Osteoblast (primary cell): Measurements from ENCODE around the gene SNX32. TPM values are rescaled to one million over a fixed set of nuclear protein-coding genes. Genes with fewer than 3 reads are reported as not detected.

Experiments
- DNase-seq: peaks from one replicate; pipeline ENCODE4 v3.0.0; 2011; ENCODE audit warnings: low spot score, mixed read lengths; ENCODE audit not compliant: insufficient read length; ENCODE audit errors: missing footprints
- H2AFZ ChIP-seq: 2 replicates; pipeline ENCODE4 v1.6.0; 2011; ENCODE audit warnings: mild to moderate bottlenecking, low read length
- H3K27ac ChIP-seq: 2 replicates; pipeline ENCODE4 v1.5.1; 2011; ENCODE audit warnings: mild to moderate bottlenecking, low read depth, low read length, moderate library complexity
- H3K27me3 ChIP-seq: 2 replicates; pipeline ENCODE4 v1.6.0; 2012; ENCODE audit warnings: mild to moderate bottlenecking, control low read depth, inconsistent platforms, low read length, moderate library complexity; ENCODE audit not compliant: insufficient read depth
- H3K36me3 ChIP-seq: 2 replicates; pipeline ENCODE4 v1.5.1; 2011; ENCODE audit warnings: mild to moderate bottlenecking, low read length, control low read depth, moderate library complexity; ENCODE audit not compliant: insufficient read depth
- H3K4me1 ChIP-seq: 2 replicates; pipeline ENCODE4 v1.5.1; 2011; ENCODE audit warnings: mild to moderate bottlenecking, low read length, control low read depth, moderate library complexity; ENCODE audit not compliant: insufficient read depth
- H3K4me2 ChIP-seq: 2 replicates; pipeline ENCODE4 v1.6.0; 2011; ENCODE audit warnings: mild to moderate bottlenecking, low read length; ENCODE audit not compliant: insufficient read depth
- H3K4me3 ChIP-seq: fragments of 200-600 bp; sonication (generic); 3 replicates; pipeline ENCODE4 v1.5.1; 2012; ENCODE audit warnings: mild to moderate bottlenecking, low read length, inconsistent platforms; ENCODE audit not compliant: insufficient read depth
- H3K79me2 ChIP-seq: 2 replicates; pipeline ENCODE4 v1.6.0; 2012; ENCODE audit warnings: mild to moderate bottlenecking, low read length, control low read depth, inconsistent platforms; ENCODE audit not compliant: insufficient read depth
- H3K9me3 ChIP-seq: 2 replicates; pipeline ENCODE4 v1.5.1; 2011; ENCODE audit warnings: low read depth, low read length, control low read depth
- H4K20me1 ChIP-seq: 2 replicates; pipeline ENCODE4 v1.6.0; 2012; ENCODE audit warnings: mild to moderate bottlenecking, low read length, control low read depth; ENCODE audit not compliant: insufficient read depth
- CTCF ChIP-seq: IDR thresholded peaks from 2 replicates; pipeline ENCODE4 v1.5.1; 2011; ENCODE audit warnings: mild to moderate bottlenecking, low read depth, low read length, moderate library complexity; ENCODE audit errors: extremely low read depth
- total RNA-seq: library from RNA; depleted of rRNA; stranded (reverse); fragments of >200 nt; gene quantifications from 2 replicates; pipeline ENCODE4 v1.2.3, GENCODE V29; 2012

SNX32 gene
- total RNA-seq, 1 donor = 1.1 TPM

- DNase-seq = peak; percentile 84
- Histone ChIP-seq H3K9me3 (no peaks in the 10 kb centered on the region), H3K4me3 (no peak within 1 kb of the TSS), H3K79me2 (no peaks in the 10 kb centered on the region), H3K27me3 (peaks cover 42% of the 10 kb centered on the region), H3K4me1 (peaks cover 2% of the 10 kb centered on the region), H3K27ac (no peak within 1 kb of the TSS), H3K4me2 (no peak within 1 kb of the TSS), H2AFZ (no peak within 1 kb of the TSS), H3K36me3 (no peaks in the 10 kb centered on the region), H4K20me1 (no peaks in the 10 kb centered on the region)
- TF ChIP-seq CTCF = no peak
Observed at GRCh38 chr11:65786786-65787636, 46.8 kb upstream of the SNX32 start, which contains the start of gene OVOL1. TSS of gene OVOL1 (plus strand) at chr11:65787063. CDS start at chr11:65787374, 311 bp downstream.

- Histone ChIP-seq H3K4me3 (no peak overlapping the region), H3K27me3 (peaks cover 42% of the 10 kb centered on the region), H3K9me3 (no peaks in the 10 kb centered on the region), H4K20me1 (no peaks in the 10 kb centered on the region), H3K79me2 (no peaks in the 10 kb centered on the region), H3K4me2 (no peak overlapping the region), H2AFZ (no peak overlapping the region), H3K4me1 (peaks cover 3% of the 10 kb centered on the region), H3K36me3 (no peaks in the 10 kb centered on the region), H3K27ac (no peak overlapping the region)
- TF ChIP-seq CTCF = no peak
- DNase-seq = peak; percentile 92
Observed at GRCh38 chr11:65787649-65788622, 45.8 kb upstream of the SNX32 start.

- H4K20me1 ChIP-seq = no peaks in the 10 kb centered on the region
- H3K4me3 ChIP-seq = no peak overlapping the region
- peak; percentile 90 for DNase-seq
- peaks cover 3% of the 10 kb centered on the region for H3K4me1 ChIP-seq
- TF ChIP-seq CTCF = no peak
- no peak overlapping the region for H3K27ac ChIP-seq
- no peaks in the 10 kb centered on the region for H3K36me3 ChIP-seq
- peaks cover 42% of the 10 kb centered on the region for H3K27me3 ChIP-seq
- no peaks in the 10 kb centered on the region for H3K9me3 ChIP-seq
- no peaks in the 10 kb centered on the region for H3K79me2 ChIP-seq
- no peak overlapping the region for H2AFZ ChIP-seq
- no peak overlapping the region for H3K4me2 ChIP-seq
Observed at GRCh38 chr11:65788821-65789220, 44.9 kb upstream of the SNX32 start.
